A549 (cell line): Measurements from ENCODE around the gene CTIF.

Experiments used
- CEBPB ChIP-seq, 2 experiments: fragments of >200 bp in 1 of 2; sonication (Bioruptor Twin) in 1 of 2; formaldehyde crosslinking in 1 of 2; IDR thresholded peaks; 2 replicates each; pipeline ENCODE4 v1.6.1; 2012 to 2016
- CTCF ChIP-seq: fragments of >200 bp; sonication (Bioruptor Twin); formaldehyde crosslinking; IDR thresholded peaks from 3 replicates; pipeline ENCODE4 v1.5.1; 2016
- EP300 ChIP-seq, 2 experiments: fragments of >200 bp; sonication (Bioruptor Twin); formaldehyde crosslinking; IDR thresholded peaks; 2 replicates in 1 of 2; 3 replicates in 1 of 2; pipeline ENCODE4 v1.6.1; 2016 to 2017
- HES2 ChIP-seq: fragments of >200 bp; sonication (Bioruptor Twin); formaldehyde crosslinking; IDR thresholded peaks from 2 replicates; pipeline ENCODE4 v1.6.1; 2016
- JUN ChIP-seq, 2 experiments: fragments of >200 bp; sonication (Bioruptor Twin); formaldehyde crosslinking; IDR thresholded peaks; 2 replicates in 1 of 2; 3 replicates in 1 of 2; pipeline ENCODE4 v1.6.1; 2016 to 2017
- MAX ChIP-seq: IDR thresholded peaks from 2 replicates; pipeline ENCODE4 v1.6.1; 2012
- MYC ChIP-seq: IDR thresholded peaks from 2 replicates; pipeline ENCODE4 v1.6.1; 2012; ENCODE audit warnings: mild to moderate bottlenecking, inconsistent platforms, low read length, improper control_type of control experiment, borderline replicate concordance
- PBX3 ChIP-seq: IDR thresholded peaks from 2 replicates; pipeline ENCODE4 v1.6.1; 2012
- PHF8 ChIP-seq: fragments of 200-600 bp; sonication (generic); IDR thresholded peaks from 2 replicates; pipeline ENCODE4 v1.6.1; 2016; ENCODE audit warnings: low read depth, mild to moderate bottlenecking, antibody characterized with exemption, moderate library complexity, borderline replicate concordance
- POLR2A ChIP-seq: IDR thresholded peaks from 2 replicates; pipeline ENCODE4 v1.6.1; 2012; ENCODE audit warnings: mild to moderate bottlenecking, low read length
- RFX5 ChIP-seq: fragments of 450-650 bp; IDR thresholded peaks from 2 replicates; pipeline ENCODE4 v1.7.1; 2014; ENCODE audit warnings: antibody characterized with exemption, mild to moderate bottlenecking, moderate library complexity
- SMC3 ChIP-seq: fragments of >200 bp; sonication (Bioruptor Twin); formaldehyde crosslinking; IDR thresholded peaks from 3 replicates; pipeline ENCODE4 v1.6.1; 2018; ENCODE audit warnings: inconsistent platforms

GRCh38 chr18:48757367-48757766, 218.5 kb downstream of the CTIF start:
- TF ChIP-seq PHF8 = no peak
- no peak for TF ChIP-seq MAX
- no peak for TF ChIP-seq EP300 (IDR thresholded peaks at IDR 0.05)
- no peak for TF ChIP-seq PBX3
- no peak for TF ChIP-seq CTCF
- no peak for TF ChIP-seq HES2
- TF ChIP-seq SMC3 = no peak
- no peak for TF ChIP-seq CEBPB (IDR thresholded peaks at IDR 0.05)
- TF ChIP-seq MYC = no peak
- no peak for TF ChIP-seq JUN (IDR thresholded peaks at IDR 0.05)
- no peak for TF ChIP-seq POLR2A
- TF ChIP-seq RFX5 = no peak
